GM18505 (cell line): ENCODE results near the gene TRMT6.

Source experiments
- ATAC-seq: cut with Tn5 transposase; IDR thresholded peaks from one replicate; pipeline ENCODE4 v1.9.1; 2021; ENCODE audit not compliant: unreplicated experiment
- POLR2A ChIP-seq: IDR thresholded peaks from 4 replicates; pipeline ENCODE4 v1.6.1; 2011; ENCODE audit warnings: borderline replicate concordance; ENCODE audit not compliant: insufficient read depth, insufficient read length; ENCODE audit errors: extremely low read depth

The TRMT6 gene

DNA sequence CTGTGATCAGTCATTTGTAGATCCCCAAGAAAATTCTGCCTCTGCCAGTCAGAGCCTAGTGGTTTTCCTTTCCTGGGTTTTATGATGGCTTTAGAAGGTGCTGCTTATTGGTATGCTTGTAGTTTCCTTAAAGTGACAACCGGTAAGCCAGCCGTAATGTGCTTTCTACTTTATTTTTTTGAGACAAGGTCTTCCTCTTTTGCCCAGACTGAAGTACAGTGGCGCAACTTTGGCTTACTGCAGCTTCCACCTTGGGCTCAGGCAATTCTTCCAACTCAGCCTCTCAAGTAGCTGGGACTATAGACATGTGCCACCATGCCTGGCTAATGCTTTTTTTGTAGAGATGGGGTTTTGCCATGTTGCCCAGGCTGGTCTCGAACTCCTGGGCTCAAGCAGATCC is 23.6 kb upstream of the TRMT6 start:
- no peak for ATAC-seq
- no peak for TF ChIP-seq POLR2A

GRCh38 chr20:5973172-5973571 is 22.8 kb upstream of the TRMT6 start:
- no peak for ATAC-seq

DNA sequence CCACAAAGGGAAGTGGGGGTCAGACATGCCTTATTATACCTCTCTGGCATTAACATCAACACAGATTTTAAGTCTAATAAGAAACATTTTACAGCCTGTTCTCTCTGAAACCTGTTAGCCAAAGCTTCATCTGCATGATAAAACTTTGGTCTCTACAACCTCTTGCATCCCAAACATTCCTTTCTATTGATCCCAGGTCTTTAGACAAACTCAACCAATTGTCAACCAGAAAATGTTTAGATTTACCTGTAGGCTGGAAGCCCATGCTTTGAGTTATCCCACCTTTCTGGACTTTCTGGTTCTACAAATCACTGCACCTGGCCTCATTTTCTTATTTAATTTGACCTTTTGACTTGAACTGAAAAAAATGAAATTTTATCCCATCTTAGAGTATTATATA is 20.9 kb upstream of the TRMT6 start:
- ATAC-seq, result no peak
- no peak for TF ChIP-seq POLR2A

More at GRCh38 chr20:5973172-5973571, 22.8 kb upstream of the TRMT6 start:
- no peak for TF ChIP-seq POLR2A

DNA sequence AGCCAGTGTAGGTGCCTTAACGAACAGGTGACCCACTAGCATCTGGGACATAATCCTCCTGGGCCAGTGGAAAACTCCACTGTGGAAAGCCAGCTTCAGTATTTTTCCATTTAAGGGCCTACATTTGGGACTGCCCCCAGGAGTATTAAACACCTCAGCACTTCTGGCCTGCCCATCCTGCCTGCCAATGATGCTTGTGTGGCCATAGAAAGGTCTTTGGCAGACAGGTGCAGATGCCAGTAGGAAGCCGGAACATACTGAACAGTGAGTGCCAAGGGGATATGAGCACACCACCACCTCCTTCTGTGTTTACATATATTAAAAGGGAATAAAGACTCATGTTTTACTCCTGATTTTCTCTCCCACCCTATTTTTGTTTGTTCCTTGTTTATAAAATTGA is 20.0 kb upstream of the TRMT6 start:
- no peak for TF ChIP-seq POLR2A
- ATAC-seq, result no peak

GRCh38 chr20:5969940-5970339 is 19.6 kb upstream of the TRMT6 start:
- TF ChIP-seq POLR2A, result no peak
- no peak for ATAC-seq

GRCh38 chr20:5969348-5969935 is 19.1 kb upstream of the TRMT6 start:
- TF ChIP-seq POLR2A, result no peak
- ATAC-seq, result no peak

DNA sequence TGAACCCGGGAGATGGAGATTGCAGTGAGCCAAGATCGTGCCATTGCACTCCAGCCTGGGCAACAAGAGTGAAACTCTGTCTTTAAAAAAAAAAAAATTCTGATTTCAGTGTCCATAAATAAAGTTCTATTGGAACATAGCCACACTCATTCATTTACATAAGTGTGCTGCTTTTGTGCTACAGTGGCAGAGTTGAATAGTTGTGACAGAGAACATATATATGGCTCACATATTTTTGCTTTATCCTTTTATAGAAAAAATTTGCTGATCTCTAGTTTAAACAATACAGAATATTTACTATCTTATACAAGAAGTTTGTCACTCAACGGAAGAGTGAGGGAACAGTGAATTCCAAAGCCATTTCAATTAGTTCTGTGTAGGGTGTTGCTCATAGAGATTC is 18.1 kb upstream of the TRMT6 start:
- TF ChIP-seq POLR2A, result no peak
- no peak for ATAC-seq

DNA sequence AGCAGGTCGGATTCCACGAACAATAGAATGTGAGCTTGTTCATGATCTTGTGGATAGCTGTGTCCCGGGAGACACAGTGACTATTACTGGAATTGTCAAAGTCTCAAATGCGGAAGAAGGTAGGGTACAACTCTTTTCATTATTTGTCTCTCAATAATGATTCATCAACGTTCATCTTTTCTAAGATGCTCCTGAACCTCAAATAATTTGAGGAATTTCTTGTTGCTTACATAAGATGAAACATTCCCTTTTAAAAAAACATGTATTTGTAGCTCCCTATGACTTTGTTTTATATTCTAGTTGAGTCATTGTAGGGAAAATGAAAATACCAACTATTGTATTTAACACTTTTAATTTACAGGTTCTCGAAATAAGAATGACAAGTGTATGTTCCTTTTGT is 17.1 kb upstream of the TRMT6 start:
- ATAC-seq, result no peak
- no peak for TF ChIP-seq POLR2A

GRCh38 chr20:5949943-5950270 is 426 bp downstream of the TRMT6 start:
- TF ChIP-seq POLR2A, result no peak
- ATAC-seq, result no peak

DNA sequence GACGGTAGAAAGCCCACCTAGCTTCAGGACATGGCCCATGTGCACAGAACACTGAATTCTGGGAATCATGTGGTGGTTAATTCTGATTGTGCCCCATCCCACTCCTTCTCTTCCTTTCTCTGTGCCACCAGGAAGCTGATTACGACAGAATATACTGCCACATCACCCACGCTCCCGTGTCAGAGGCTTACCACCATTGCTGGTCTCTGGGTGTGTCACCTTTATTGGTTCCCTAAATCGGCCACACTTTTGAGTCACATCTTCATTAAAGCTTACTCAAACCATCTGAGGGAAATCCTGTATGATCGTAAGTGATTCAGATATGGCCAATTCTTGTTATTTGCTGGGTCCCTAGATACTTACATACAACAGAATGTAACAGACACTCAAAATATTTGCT is 3.1 kb downstream of the TRMT6 start:
- ATAC-seq, result no peak
- TF ChIP-seq POLR2A, result no peak

- no peak for ATAC-seq
Observed at GRCh38 chr20:5945963-5946362, 4.4 kb downstream of the TRMT6 start.

DNA sequence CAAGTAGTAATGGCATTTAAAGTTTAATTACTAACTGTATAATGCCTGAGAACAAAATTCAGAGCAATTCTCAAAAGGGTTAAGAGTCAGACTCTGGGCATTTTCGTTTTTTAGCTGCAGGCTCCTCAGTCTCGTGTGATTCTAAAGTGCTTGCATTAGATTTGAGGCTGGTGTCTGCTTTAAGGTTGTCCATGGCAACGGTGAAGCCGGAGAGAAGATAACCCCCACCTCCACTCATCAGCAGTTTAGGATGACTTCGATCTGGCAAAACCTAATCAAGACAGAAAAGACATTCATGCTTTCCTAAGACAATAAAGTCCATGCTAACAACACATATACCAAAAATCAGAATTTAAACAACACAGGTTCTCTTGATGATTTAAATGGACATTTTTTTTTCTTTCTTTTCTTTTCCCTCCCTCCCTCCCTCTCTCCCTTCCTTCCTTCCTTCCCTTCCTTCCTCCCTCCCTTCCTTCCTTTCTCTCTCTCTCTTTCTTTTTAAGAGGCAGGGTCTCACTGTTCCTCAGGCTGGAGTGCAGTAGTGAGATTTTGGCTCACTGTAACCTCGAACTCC is 11.8 kb downstream of the TRMT6 start:
- no peak for ATAC-seq
- no peak for TF ChIP-seq POLR2A

More at GRCh38 chr20:5945963-5946362, 4.4 kb downstream of the TRMT6 start:
- TF ChIP-seq POLR2A, result no peak

DNA sequence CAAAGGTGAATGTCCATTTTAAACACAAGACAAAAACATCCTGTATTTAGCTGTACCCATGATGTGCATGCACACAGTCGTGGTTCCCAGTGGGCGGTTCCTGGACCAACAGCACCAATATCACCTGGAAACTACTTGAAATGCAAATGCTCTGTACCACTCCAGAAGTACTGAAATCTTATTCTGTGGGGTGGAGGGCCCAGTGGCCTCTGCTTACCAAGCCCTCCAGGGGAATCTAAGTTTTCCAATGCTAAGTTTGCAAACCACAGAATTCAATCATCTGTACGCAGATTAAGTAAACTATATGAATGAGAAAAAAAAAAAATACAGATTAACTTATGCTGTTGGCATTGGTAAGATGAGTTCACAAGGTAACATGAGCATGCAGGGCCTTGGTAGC is 14.1 kb downstream of the TRMT6 start:
- no peak for TF ChIP-seq POLR2A

GRCh38 chr20:5935384-5935783 is 14.9 kb downstream of the TRMT6 start:
- TF ChIP-seq POLR2A, result no peak
- ATAC-seq, result no peak

More for the DNA sequence above, 14.1 kb downstream of the TRMT6 start:
- ATAC-seq, result no peak
